ENCODE measurements around the gene COPS4.

Gene COPS4

GRCh38 chr4:83121246-83121645, 86.3 kb downstream of the COPS4 start:
- no peak for DNase-seq (ENCODE audit: low read depth in 3 of 3)

GRCh38 chr4:83124111-83124780, 89.3 kb downstream of the COPS4 start:
- DNase-seq (ENCODE audit: low read depth in 3 of 3) = no peak

All from stimulated activated CD4-positive, alpha-beta T cell treated with anti-CD3 and anti-CD28 coated beads, TNF-alpha, amount 100 ng/mL, for 48 hours (primary cell).